Measurements from ENCODE around the gene TGFBRAP1.

Gene TGFBRAP1

DNA sequence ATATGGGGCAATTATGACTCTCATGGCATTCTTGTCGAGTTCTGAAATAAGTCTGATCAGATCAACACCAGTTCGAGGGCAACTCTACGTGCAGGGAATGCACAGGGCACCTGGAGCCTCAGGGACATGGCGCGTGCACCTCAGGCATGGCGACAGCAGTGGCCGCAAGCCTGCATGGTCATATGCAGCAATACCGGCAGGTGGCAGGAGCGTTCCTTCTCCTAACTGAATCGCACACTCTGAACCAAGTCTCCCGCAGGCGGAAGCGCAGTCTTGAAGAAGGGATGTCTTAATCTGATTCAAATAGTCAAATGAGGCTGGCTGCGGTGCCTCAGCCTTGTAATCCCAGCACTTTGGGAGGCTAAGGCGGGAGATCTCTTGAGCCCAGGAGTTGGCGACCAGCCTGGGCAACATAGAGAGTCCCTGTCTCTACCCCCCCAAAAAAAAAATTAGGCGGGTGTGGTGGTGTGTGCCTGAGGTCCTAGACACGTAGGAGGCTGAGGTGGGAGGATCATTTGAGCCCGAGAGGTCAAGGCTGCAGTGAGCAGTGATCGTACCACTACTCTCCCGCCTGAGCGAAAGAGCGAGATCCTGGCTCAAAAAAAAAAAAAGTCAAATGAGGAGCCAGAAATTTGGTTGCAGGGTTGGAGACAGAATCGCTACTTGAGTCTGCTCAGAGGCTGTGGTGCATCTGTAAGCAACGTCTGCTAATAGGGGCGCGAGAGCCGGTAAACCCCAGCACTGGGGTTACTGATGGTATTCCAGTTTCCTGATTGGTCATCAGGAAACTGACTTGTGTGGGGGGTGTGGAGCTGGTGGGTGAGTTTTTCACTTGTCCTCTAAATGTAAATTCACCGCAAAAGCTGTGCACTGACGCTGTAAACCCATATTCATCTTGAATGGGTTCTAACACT lies 40.5 kb upstream of the TGFBRAP1 start:
- CTCF ChIA-PET, result interaction anchor here (0.7 to 4.5 kb wide), 24 partner anchors 8 to 350 kb away, joined by 3 to 56 read pairs (median 4); no protein-coding TSS in a partner anchor
- POLR2A ChIA-PET, result no interaction called here
- DNase-seq (ENCODE audit: extremely low spot score), result peak; percentile 81
- TF ChIP-seq, protein P1, sequence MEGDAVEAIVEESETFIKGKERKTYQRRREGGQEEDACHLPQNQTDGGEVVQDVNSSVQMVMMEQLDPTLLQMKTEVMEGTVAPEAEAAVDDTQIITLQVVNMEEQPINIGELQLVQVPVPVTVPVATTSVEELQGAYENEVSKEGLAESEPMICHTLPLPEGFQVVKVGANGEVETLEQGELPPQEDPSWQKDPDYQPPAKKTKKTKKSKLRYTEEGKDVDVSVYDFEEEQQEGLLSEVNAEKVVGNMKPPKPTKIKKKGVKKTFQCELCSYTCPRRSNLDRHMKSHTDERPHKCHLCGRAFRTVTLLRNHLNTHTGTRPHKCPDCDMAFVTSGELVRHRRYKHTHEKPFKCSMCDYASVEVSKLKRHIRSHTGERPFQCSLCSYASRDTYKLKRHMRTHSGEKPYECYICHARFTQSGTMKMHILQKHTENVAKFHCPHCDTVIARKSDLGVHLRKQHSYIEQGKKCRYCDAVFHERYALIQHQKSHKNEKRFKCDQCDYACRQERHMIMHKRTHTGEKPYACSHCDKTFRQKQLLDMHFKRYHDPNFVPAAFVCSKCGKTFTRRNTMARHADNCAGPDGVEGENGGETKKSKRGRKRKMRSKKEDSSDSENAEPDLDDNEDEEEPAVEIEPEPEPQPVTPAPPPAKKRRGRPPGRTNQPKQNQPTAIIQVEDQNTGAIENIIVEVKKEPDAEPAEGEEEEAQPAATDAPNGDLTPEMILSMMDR (IDR thresholded peaks at IDR 0.05; ENCODE audit: control extremely low read depth, extremely low read depth, low read depth, missing control alignments), result peak; percentile 95

DNA sequence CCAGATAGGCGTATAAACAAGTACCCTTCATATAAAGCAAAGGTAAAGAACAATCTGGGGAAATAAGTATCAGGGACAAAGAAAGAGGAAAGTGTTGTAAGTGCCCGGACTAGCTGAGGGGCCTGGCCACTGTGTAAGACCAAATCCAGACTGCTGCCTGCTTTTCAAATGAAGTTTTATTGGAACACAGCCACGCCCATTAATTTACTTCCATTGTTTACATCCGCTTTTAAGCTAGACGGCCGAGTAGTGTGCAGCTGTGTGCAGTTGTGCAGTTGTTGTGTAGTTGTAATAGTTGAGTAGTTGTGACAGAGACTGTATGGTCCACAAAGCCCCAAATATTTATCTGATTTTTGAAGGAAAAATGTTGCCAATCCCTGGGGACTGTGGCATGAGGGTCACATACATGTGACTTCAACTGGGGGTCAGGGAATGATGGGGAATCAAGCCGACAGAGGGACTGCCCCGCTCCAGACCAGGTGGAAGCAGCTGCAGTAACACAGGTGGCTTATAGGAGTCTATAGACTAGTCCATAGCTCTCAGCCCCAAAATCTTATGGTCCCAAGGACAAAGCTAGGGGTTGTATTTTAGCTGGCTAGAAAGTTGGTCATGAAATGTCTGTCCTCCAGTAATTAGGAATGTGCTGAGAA lies 39.3 kb upstream of the TGFBRAP1 start:
- POLR2A ChIA-PET, result no interaction called here

DNA sequence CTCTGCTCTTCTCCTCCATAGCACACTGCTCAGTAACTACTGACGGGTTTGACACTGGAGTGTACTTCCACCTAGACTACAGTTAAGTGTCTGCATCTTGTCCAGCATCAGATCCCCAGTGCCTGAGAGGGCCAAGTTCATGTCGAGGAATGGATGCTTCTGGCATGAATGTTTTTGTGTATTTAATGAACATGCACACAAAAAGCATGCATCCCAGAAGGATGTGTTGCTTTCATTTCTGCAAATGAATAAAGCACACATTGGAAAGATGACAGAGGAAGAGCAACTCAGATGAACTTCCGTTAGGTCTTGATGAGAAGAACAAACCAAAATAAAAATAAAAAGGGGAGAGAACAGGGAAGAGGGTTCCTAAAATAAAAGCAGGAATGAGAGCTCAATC lies 35.7 kb upstream of the TGFBRAP1 start:
- TF ChIP-seq, protein P1 (IDR thresholded peaks at IDR 0.05; ENCODE audit: control extremely low read depth, extremely low read depth, low read depth, missing control alignments), result no peak
- DNase-seq (ENCODE audit: extremely low spot score), result no peak
- ChIA-PET CTCF (interaction anchor here (1.3 to 4.5 kb wide), 4 partner anchors 19 to 181 kb away, joined by 3 to 20 read pairs (median 8); no protein-coding TSS in a partner anchor), POLR2A (no interaction called here)

More for the DNA sequence above, 39.3 kb upstream of the TGFBRAP1 start:
- TF ChIP-seq, protein P1 (IDR thresholded peaks at IDR 0.05; ENCODE audit: control extremely low read depth, extremely low read depth, low read depth, missing control alignments), result no peak
- no peak for DNase-seq (ENCODE audit: extremely low spot score)
- CTCF ChIA-PET, result interaction anchor here (0.7 to 4.5 kb wide), 23 partner anchors 9 to 351 kb away, joined by 3 to 56 read pairs (median 4); no protein-coding TSS in a partner anchor

DNA sequence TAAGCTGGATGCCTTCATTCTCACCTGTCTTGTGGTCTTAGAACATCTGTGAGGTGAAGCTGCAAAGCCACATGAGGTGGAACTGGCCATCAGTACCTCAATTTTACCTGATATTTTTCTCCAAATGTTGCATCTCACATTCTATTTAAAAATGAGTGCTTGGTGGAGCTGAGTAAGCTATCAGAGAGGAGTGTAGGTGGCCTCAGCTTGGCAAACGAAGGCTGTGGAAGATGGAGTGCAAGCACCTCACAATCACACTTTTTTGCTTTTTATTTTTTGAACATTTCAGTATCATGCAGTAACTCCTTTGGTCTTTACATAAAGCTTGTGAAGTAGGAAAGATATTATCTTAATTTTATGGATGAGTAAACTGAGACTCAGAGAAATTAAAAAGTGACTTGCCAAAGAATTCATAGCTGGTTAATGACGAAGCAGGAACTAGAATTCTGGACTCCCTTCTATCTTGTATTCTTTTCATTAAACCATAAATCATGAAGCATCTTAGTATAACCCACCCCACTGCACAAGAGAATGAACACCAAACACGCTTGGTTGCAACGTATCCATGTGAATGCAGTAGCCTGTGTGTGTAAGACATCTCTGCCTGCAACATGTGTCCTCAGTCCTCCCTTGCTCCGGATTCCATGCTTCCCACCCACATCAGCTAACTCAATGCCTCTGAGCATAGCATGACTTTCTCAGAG lies 35.1 kb upstream of the TGFBRAP1 start:
- CTCF ChIA-PET, result interaction anchor here (1.2 to 2.5 kb wide), 5 partner anchors 15 to 157 kb away, joined by 3 to 10 read pairs (median 4); no protein-coding TSS in a partner anchor
- no peak for DNase-seq (ENCODE audit: extremely low spot score)
- POLR2A ChIA-PET, result no interaction called here
- TF ChIP-seq, protein P1 (IDR thresholded peaks at IDR 0.05; ENCODE audit: control extremely low read depth, extremely low read depth, low read depth, missing control alignments), result no peak

DNA sequence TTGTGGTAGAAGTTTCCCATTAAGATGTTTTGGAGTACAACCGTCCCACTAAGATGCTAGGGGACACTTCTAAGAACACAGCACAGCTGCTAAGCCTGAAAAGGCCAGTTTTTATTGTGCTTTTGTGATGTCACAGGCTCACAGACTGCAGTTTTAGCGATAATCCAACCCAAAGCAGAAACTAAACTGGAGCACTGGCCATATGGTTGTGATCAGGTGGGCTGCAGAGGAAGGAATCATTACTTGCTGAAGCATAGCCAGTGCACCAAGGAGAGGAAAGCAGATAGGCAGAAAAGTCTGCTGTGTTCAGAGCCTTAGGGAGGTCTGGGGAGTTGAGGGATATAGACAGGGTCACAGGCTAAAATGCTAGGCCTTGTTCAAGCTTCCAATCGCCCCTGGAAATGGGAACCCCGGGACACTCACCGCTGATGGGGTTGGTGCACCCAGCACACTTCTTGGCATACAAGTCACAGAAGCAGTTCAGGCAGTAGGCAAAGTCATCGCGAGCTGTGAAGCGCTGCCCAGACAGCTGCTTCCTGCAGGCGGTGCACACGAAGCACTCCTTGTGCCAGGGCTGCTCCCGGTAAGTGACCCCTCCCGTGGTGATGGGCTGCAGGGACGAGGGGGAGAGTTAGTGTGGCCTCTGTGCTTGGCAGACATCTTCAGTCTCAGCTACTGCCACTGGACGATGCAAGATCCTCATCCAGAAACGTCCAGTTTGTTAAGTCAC lies 33.5 kb upstream of the TGFBRAP1 start:
- TF ChIP-seq, protein P1 (IDR thresholded peaks at IDR 0.05; ENCODE audit: control extremely low read depth, extremely low read depth, low read depth, missing control alignments), result no peak
- DNase-seq (ENCODE audit: extremely low spot score), result no peak
- ChIA-PET POLR2A (no interaction called here), CTCF (interaction anchor here (1.1 to 2.5 kb wide), 7 partner anchors 14 to 249 kb away, joined by 3 to 10 read pairs (median 3); no protein-coding TSS in a partner anchor)

Measured in GM10248 (cell line).